ENCODE data around the gene HEY2. TPM values are rescaled to one million over a fixed set of nuclear protein-coding genes. Genes with fewer than 3 reads are reported as not detected.

HEY2 gene
- total and polyA plus RNA-seq, 7 donors, result 4.2 to 80.5 (median 5.5) TPM

DNA sequence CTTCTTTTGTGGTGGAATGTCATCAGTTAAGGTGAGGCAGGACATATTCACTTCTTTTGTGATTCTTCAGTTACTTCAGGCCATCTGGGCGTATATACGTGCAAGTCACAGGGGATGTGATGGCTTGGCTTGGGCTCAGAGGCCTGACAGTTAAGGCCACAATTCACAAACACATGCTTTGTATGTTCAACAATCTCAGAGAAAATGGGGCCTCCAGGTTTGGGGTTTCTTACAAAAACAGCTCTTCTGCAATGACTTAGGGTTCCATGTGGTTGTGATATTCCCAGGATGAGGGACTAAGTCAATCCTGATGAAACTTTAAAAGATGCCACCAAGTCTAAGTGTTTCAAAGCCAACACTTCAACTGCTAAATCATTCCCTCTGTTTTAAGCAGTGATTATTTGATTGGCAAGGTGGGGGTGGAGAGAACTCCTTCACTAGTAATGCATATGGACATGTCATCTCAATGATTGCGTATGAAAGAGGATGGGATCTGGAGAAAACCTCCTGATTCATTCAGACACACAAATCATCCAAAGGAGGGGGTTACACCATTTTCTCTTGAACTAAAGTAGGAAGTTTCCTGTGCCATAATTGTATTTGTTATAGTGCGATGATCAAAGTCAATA is 41.7 kb upstream of the HEY2 start:
- H3K9me3 ChIP-seq, result no peaks in the 10 kb centered on the region
- no peak for ATAC-seq
- no peaks in the 10 kb centered on the region for H3K27me3 ChIP-seq (ENCODE audit: insufficient read depth in 3 of 3, low read length in 2 of 3)
- H3K27ac ChIP-seq, result no peak overlapping the region
- WGBS, 3 donors, result 73 to 87% (median 83%) methylated on average over 4 of the region's 4 CpGs
- H3K4me3 ChIP-seq, result no peak overlapping the region
- TF ChIP-seq, protein P1, sequence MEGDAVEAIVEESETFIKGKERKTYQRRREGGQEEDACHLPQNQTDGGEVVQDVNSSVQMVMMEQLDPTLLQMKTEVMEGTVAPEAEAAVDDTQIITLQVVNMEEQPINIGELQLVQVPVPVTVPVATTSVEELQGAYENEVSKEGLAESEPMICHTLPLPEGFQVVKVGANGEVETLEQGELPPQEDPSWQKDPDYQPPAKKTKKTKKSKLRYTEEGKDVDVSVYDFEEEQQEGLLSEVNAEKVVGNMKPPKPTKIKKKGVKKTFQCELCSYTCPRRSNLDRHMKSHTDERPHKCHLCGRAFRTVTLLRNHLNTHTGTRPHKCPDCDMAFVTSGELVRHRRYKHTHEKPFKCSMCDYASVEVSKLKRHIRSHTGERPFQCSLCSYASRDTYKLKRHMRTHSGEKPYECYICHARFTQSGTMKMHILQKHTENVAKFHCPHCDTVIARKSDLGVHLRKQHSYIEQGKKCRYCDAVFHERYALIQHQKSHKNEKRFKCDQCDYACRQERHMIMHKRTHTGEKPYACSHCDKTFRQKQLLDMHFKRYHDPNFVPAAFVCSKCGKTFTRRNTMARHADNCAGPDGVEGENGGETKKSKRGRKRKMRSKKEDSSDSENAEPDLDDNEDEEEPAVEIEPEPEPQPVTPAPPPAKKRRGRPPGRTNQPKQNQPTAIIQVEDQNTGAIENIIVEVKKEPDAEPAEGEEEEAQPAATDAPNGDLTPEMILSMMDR (IDR thresholded peaks at IDR 0.05), result no peak
- no peaks in the 10 kb centered on the region for H3K36me3 ChIP-seq (ENCODE audit: insufficient read depth in 1 of 2, low read depth in 1 of 2)
- DNase-seq, result no peak
- intact Hi-C loops (cut with DNase I), result no loop called here
- no peaks in the 10 kb centered on the region for H3K4me1 ChIP-seq

DNA sequence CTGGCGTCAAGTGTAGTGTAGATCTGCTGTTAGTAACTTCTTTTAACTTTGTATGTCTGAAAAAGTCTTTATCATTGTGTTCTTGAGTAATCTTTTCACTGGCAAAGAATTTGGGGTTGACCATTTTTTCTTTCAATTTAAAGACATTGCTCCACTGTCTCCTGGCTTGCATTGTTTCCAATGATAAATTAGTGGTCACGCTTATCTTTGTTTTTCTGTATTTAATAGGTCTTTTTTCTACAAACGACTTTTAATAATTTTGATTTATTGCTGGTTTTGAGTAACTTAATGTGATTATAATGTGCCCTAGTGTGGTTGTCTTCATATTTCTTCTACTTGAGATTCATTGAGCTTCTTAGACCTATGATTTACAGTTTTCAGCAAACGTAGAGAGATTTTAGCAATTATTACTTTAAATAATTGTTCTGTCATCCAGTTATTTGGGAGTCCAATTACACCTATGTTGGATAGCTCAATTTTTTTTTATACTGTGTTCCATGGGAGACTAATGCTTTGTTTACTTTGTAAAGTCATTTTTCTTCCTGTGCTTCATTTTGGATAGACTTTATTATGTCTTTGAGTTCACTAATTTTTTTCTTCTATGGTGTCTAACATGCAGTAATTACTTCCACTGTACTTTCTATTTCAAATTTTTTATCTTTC is 38.3 kb upstream of the HEY2 start:
- H3K27ac ChIP-seq, result no peak overlapping the region
- TF ChIP-seq, protein P1 (IDR thresholded peaks at IDR 0.05), result no peak
- intact Hi-C loops (cut with DNase I), result no loop called here
- no peaks in the 10 kb centered on the region for H3K9me3 ChIP-seq
- H3K36me3 ChIP-seq (ENCODE audit: insufficient read depth in 1 of 2, low read depth in 1 of 2), result no peaks in the 10 kb centered on the region
- DNase-seq (no peak), ATAC-seq (no peak)
- H3K4me1 ChIP-seq, result no peaks in the 10 kb centered on the region
- no peak overlapping the region for H3K4me3 ChIP-seq
- no peaks in the 10 kb centered on the region for H3K27me3 ChIP-seq (ENCODE audit: insufficient read depth in 3 of 3, low read length in 2 of 3)
- 80 to 86% (median 86%) methylated on average over 4 of the region's 4 CpGs for WGBS, 3 donors

DNA sequence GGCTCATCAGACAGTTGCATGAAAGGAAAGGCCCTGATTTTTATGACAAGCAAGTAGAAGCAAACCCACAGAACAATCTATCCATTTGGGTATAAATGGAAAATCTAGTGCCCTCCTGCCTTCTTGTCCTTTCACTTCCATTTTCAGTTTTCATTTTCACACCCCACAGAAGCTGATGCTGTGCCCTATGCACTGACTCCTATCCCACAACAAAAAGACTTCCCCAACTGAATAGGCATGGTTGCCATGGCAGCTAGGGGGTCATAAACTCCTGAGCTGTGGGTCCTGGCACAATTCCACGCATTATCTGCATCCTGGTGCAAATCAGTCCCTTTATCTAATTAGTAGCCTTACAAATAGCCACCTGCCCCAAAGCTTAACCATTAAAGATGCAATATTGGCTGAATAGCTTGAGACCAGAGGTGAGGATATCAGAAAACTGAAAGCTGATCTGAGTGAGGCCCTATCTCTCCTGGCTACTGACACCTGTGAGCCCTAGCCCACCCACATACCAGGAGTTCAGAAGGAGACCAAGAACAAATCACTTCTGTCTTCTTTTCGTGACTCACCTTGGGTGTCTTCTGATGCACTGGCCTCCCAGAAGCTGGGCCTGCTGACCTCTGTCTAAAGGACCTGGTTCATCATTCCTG is 34.9 kb upstream of the HEY2 start:
- no peak for ATAC-seq
- Histone ChIP-seq H3K9me3 (no peaks in the 10 kb centered on the region), H3K36me3 (ENCODE audit: insufficient read depth in 1 of 2, low read depth in 1 of 2) (no peaks in the 10 kb centered on the region), H3K27me3 (ENCODE audit: insufficient read depth in 3 of 3, low read length in 2 of 3) (no peaks in the 10 kb centered on the region), H3K4me1 (no peaks in the 10 kb centered on the region), H3K27ac (no peak overlapping the region), H3K4me3 (no peak overlapping the region)
- TF ChIP-seq, protein P1 (IDR thresholded peaks at IDR 0.05), result no peak
- WGBS, 3 donors, result 72 to 89% (median 87%) methylated on average over 2 of the region's 2 CpGs
- DNase-seq, result no peak
- intact Hi-C loops (cut with DNase I), result no loop called here

DNA sequence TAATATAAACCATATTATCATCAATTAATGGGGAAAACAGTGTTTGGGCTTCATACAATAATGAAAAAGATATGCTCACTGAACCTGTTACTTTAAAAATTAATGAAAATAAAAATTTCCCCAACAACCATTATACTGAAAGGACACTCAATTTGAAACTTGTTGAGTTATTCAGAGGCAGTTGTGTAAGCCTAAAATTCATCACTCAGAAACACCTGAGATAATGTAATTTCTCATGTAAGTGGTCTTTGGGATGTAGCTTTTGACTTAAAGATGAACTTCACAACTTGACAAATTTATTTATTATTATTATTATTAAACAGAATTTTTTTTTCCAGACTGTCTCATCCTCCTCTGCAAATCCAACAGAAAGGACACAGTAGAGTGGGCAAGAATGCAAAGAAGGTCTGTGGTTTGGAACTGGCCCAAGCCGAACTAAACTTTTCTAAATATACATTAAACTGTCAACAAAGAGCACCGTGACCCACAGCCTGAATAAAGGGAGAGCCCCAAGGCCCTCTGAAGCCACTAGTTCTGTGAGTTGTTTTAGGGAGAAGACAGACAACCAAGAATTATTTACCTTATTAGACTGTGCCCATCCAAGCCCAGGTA is 32.2 kb upstream of the HEY2 start:
- WGBS, 3 donors, result 74 to 83% (median 78%) methylated on average over 2 of the region's 2 CpGs
- no peak for DNase-seq
- Histone ChIP-seq H3K36me3 (ENCODE audit: insufficient read depth in 1 of 2, low read depth in 1 of 2) (no peaks in the 10 kb centered on the region), H3K4me1 (no peaks in the 10 kb centered on the region), H3K27ac (no peak overlapping the region), H3K27me3 (ENCODE audit: insufficient read depth in 3 of 3, low read length in 2 of 3) (no peaks in the 10 kb centered on the region), H3K9me3 (no peaks in the 10 kb centered on the region), H3K4me3 (no peak overlapping the region)
- intact Hi-C loops (cut with DNase I), result no loop called here
- no peak for ATAC-seq
- TF ChIP-seq, protein P1 (IDR thresholded peaks at IDR 0.05), result no peak

Data from psoas muscle (tissue), 8 donors.